Muscle of arm (tissue), 12 donors: ENCODE results near the gene CDK17. TPM values are rescaled to one million over a fixed set of nuclear protein-coding genes. Genes with fewer than 3 reads are reported as not detected.

Experiments
- DNase-seq: peaks from one replicate; pipeline ENCODE4 v3.0.0-alpha.2; 2013
- polyA plus RNA-seq, 12 donors: library from polyadenylated mRNA; unstranded; fragments of 120-200 nt; gene quantifications; one replicate each; pipeline ENCODE4 v1.2.1, GENCODE V29; 2013; ENCODE audit not compliant: insufficient read length in 12 of 12

CDK17 gene
- polyA plus RNA-seq, 12 donors, result 24.3 to 41.6 (median 31.8) TPM; not detected in 1

GRCh38 chr12:96265836-96266235 lies 134.4 kb downstream of the CDK17 start:
- no peak for DNase-seq

- DNase-seq, result no peak
These were observed 134.8 kb downstream of the CDK17 start for GRCh38 chr12:96265400-96265799.

GRCh38 chr12:96263449-96263902 lies 136.8 kb downstream of the CDK17 start:
- no peak for DNase-seq

GRCh38 chr12:96261557-96261956 lies 138.7 kb downstream of the CDK17 start:
- DNase-seq, result no peak

- no peak for DNase-seq
These were observed 139.6 kb downstream of the CDK17 start for GRCh38 chr12:96260644-96261043.

- no peak for DNase-seq
These were observed 140.0 kb downstream of the CDK17 start for GRCh38 chr12:96260231-96260630.

- no peak for DNase-seq
These were observed 141.9 kb downstream of the CDK17 start for GRCh38 chr12:96258104-96258961.

- no peak for DNase-seq
These were observed 142.6 kb downstream of the CDK17 start for GRCh38 chr12:96257550-96258103.

GRCh38 chr12:96256672-96257361 lies 143.4 kb downstream of the CDK17 start:
- no peak for DNase-seq

- DNase-seq, result no peak
These were observed 145.2 kb downstream of the CDK17 start for GRCh38 chr12:96255077-96255476.

GRCh38 chr12:96250119-96250685 lies 150.0 kb downstream of the CDK17 start:
- no peak for DNase-seq

GRCh38 chr12:96249196-96250118 lies 150.8 kb downstream of the CDK17 start:
- DNase-seq, result no peak

- no peak for DNase-seq
These were observed 151.9 kb downstream of the CDK17 start for GRCh38 chr12:96248136-96248931.

GRCh38 chr12:96247563-96247962 lies 152.7 kb downstream of the CDK17 start:
- no peak for DNase-seq

GRCh38 chr12:96246926-96247505 lies 153.2 kb downstream of the CDK17 start:
- DNase-seq, result no peak

GRCh38 chr12:96244826-96245225 lies 155.4 kb downstream of the CDK17 start:
- DNase-seq, result no peak

GRCh38 chr12:96242597-96242996 lies 157.6 kb downstream of the CDK17 start:
- no peak for DNase-seq

GRCh38 chr12:96241846-96242256 lies 158.4 kb downstream of the CDK17 start:
- no peak for DNase-seq

GRCh38 chr12:96241431-96241830 lies 158.8 kb downstream of the CDK17 start:
- no peak for DNase-seq

- DNase-seq, result no peak
These were observed 159.6 kb downstream of the CDK17 start for GRCh38 chr12:96240656-96241055.
